ENCODE measurements around the gene RNASE8.

The RNASE8 gene

GRCh38 chr14:21025371-21026273 is 32.0 kb upstream of the RNASE8 start:
- peaks cover 0 to 6% (median 0%) of the 10 kb centered on the region in 11 experiments; a peak in 4 of 22 replicates for H3K36me3 ChIP-seq
- peak overlapping the region in 7 of 11 experiments; percentile 9 to 50 (median 40); a peak in 6 of 22 replicates for H3K27ac ChIP-seq
- no peaks in the 10 kb centered on the region for H4K20me1 ChIP-seq
- H3K27me3 ChIP-seq, result peaks cover 0 to 19% (median 8%) of the 10 kb centered on the region in 11 experiments; a peak in 10 of 22 replicates
- H3K9me3 ChIP-seq (replicated peaks in 1 of 11), result no peaks in the 10 kb centered on the region
- H3K9ac ChIP-seq, result peak overlapping the region; percentile 58 to 77 (median 67); a peak in 20 of 22 replicates
- peak overlapping the region; percentile 51 to 76 (median 68) for H3K4me3 ChIP-seq
- TF ChIP-seq Cebpa-rat (IDR thresholded peaks at IDR 0.05), result no peak
- peaks cover 19 to 40% (median 30%) of the 10 kb centered on the region in 10 experiments for H3K4me1 ChIP-seq
- peak overlapping the region; percentile 76 to 99 (median 98) for H3K4me2 ChIP-seq

DNA sequence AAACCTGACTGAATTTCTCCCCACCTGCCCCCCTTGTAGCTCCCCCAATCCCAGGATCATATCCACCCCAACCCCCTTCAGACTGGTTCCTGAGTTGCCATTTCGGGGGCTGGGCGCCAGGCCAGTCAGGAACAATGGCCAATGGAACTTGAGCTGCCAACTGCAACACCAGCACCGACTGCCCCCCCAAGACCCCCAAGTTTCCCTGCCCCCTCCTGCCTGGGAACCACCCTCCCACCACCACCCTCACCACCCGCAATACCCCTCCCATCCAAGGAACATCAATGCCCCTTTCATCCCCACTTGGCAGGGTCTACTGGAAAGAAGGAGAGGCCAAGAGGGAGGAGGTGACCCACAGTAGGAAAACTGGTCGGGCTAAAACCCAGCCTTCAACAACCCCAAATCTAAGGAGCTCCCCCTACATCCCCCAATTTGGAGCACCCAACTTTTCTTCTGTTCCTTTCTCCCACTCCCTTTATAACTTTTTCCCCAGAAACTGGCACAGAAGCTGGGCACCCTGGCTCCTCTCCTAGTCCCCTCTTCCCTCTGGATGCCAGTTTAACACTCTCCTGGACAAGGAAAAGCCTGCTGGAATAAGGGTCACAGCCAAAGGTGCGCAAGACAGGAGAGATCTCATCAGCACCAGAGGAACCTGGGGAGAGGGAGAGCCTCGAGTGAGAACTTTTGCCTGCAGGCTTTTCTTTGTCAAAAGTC is 31.2 kb upstream of the RNASE8 start:
- H3K4me2 ChIP-seq, result peak overlapping the region in 8 of 11 experiments; percentile 76 to 99 (median 98); a peak in 11 of 22 replicates
- H3K4me3 ChIP-seq, result peak overlapping the region in 1 of 10 experiments; percentile 69; a peak in 1 of 20 replicates
- no peaks in the 10 kb centered on the region for H3K9me3 ChIP-seq (replicated peaks in 1 of 11)
- no peaks in the 10 kb centered on the region for H4K20me1 ChIP-seq
- H3K9ac ChIP-seq, result no peak overlapping the region
- H3K36me3 ChIP-seq, result peaks cover 0 to 2% (median 0%) of the 10 kb centered on the region in 11 experiments; a peak in 2 of 22 replicates
- TF ChIP-seq Cebpa-rat (IDR thresholded peaks at IDR 0.05), result no peak
- H3K4me1 ChIP-seq, result peaks cover 19 to 37% (median 30%) of the 10 kb centered on the region in 10 experiments
- peaks cover 0 to 19% (median 8%) of the 10 kb centered on the region in 11 experiments; a peak in 10 of 22 replicates for H3K27me3 ChIP-seq
- no peak overlapping the region for H3K27ac ChIP-seq

GRCh38 chr14:21026988-21027315 is 30.7 kb upstream of the RNASE8 start:
- peaks cover 19 to 35% (median 29%) of the 10 kb centered on the region in 10 experiments for H3K4me1 ChIP-seq
- H3K27ac ChIP-seq, result no peak overlapping the region
- no peaks in the 10 kb centered on the region for H3K9me3 ChIP-seq (replicated peaks in 1 of 11)
- TF ChIP-seq Cebpa-rat (IDR thresholded peaks at IDR 0.05), result no peak
- no peak overlapping the region for H3K4me3 ChIP-seq
- H3K9ac ChIP-seq, result no peak overlapping the region
- no peaks in the 10 kb centered on the region for H4K20me1 ChIP-seq
- peaks cover 0 to 19% (median 8%) of the 10 kb centered on the region in 11 experiments; a peak in 10 of 22 replicates for H3K27me3 ChIP-seq
- no peak overlapping the region; a peak in 1 of 22 replicates for H3K4me2 ChIP-seq
- no peaks in the 10 kb centered on the region for H3K36me3 ChIP-seq

DNA sequence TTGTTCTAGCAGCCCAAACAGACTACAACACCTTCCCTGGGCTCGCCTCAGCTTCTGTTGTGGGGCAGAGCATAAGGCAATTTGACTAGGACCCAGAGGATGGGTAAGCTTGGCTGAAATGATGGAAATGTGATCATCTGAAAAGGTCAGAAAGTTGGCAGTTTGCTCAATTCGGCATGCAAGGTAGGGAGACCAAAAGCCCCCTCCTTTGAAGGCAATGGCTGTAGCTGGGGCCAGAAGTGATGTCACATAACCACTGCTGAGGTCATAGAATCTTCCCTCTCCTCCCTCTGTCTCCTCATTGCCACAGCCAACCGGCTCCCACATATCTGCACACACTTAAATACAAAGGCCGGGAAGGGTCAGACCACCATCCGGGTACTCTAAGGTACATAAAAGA is 27.7 kb upstream of the RNASE8 start, which contains the start of gene TPPP2:
Gene TPPP2, plus strand, starts transcription at position 301 of the 400 bp plus-strand sequence. CDS start 365 bp downstream, outside the sequence.
- H3K27ac ChIP-seq, result no peak within 1 kb of the TSS
- H3K27me3 ChIP-seq, result peaks cover 0 to 9% (median 0%) of the 10 kb centered on the region in 11 experiments; a peak in 5 of 22 replicates
- TF ChIP-seq Cebpa-rat (IDR thresholded peaks at IDR 0.05), result no peak
- H4K20me1 ChIP-seq, result no peaks in the 10 kb centered on the region
- H3K4me1 ChIP-seq, result peaks cover 0 to 12% (median 5%) of the 10 kb centered on the region in 10 experiments; a peak in 9 of 20 replicates
- H3K4me3 ChIP-seq, result no peak within 1 kb of the TSS
- H3K4me2 ChIP-seq, result no peak within 1 kb of the TSS
- H3K36me3 ChIP-seq, result no peaks in the 10 kb centered on the region
- H3K9ac ChIP-seq, result no peak within 1 kb of the TSS
- H3K9me3 ChIP-seq (replicated peaks in 1 of 11), result no peaks in the 10 kb centered on the region

DNA sequence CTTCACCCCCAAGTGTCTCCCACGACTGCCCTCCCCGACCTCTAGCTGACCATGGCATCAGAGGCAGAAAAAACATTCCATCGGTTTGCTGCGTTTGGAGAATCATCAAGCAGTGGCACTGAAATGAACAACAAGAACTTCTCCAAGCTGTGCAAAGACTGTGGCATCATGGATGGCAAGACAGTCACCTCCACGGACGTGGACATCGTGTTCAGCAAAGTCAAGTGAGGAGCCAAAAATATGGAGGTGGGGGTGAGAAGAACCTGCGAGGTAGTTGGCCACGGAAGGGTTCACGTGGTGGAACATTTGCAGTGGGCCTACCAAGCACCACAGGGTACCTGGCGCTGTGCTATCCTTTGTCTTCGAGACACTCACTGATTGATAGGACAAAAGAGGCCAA is 27.1 kb upstream of the RNASE8 start:
- no peak overlapping the region for H3K27ac ChIP-seq
- H3K9ac ChIP-seq, result no peak overlapping the region
- H4K20me1 ChIP-seq, result no peaks in the 10 kb centered on the region
- TF ChIP-seq Cebpa-rat (IDR thresholded peaks at IDR 0.05), result no peak
- H3K36me3 ChIP-seq, result no peaks in the 10 kb centered on the region
- H3K4me2 ChIP-seq, result no peak overlapping the region
- H3K4me3 ChIP-seq, result no peak overlapping the region
- H3K9me3 ChIP-seq (replicated peaks in 1 of 11), result no peaks in the 10 kb centered on the region
- H3K4me1 ChIP-seq, result peaks cover 0 to 10% (median 4%) of the 10 kb centered on the region in 10 experiments; a peak in 7 of 20 replicates
- H3K27me3 ChIP-seq, result peaks cover 0 to 5% (median 0%) of the 10 kb centered on the region in 11 experiments; a peak in 2 of 22 replicates

DNA sequence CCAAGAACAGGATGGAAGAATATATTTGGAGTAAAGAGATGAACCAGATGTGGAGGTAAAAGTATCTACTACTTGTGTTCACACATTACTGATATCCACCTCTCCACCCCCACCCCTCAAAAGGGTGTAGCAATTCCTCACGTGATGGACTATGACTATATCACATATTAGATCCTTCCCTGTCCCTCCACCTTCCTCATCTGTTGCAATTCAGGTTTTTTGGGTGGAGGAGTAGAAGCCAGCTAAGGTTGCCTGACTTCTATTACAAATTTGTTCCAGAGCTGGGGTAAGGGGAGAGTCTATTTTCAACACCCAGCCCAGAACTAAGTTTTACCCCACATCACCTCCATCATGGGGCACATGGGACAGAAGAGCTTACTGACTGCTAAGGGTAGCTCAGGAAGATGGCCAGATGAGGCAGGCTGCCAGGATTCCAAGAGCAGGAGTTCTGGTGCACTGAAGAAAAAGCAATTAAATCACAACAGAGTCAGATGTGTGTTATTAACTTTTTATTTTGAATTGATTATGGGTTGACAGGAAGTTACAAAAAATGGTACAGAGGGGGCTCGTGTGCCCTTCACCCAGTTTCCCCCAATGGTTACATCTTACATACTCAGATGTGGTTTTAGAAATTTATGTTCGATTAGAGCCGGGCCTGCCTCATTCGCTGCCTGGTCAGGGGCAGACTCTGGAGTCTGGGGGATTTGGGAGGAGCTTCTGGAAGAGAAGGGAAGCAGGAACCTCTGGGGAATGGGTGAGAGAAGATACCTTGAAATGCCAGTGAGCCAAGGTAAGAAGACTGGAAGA is 25.1 kb upstream of the RNASE8 start:
- H4K20me1 ChIP-seq, result no peaks in the 10 kb centered on the region
- H3K27me3 ChIP-seq, result no peaks in the 10 kb centered on the region
- no peak overlapping the region for H3K4me2 ChIP-seq
- H3K4me1 ChIP-seq, result peaks cover 0 to 14% (median 3%) of the 10 kb centered on the region in 10 experiments; a peak in 6 of 20 replicates
- no peak overlapping the region for H3K9ac ChIP-seq
- H3K9me3 ChIP-seq (replicated peaks in 1 of 11), result no peaks in the 10 kb centered on the region
- H3K36me3 ChIP-seq, result no peaks in the 10 kb centered on the region
- no peak for TF ChIP-seq Cebpa-rat (IDR thresholded peaks at IDR 0.05)
- no peak overlapping the region for H3K27ac ChIP-seq
- H3K4me3 ChIP-seq, result no peak overlapping the region

- no peaks in the 10 kb centered on the region for H3K36me3 ChIP-seq
- no peak for TF ChIP-seq Cebpa-rat (IDR thresholded peaks at IDR 0.05)
- no peaks in the 10 kb centered on the region for H3K27me3 ChIP-seq
- no peak overlapping the region for H3K4me3 ChIP-seq
- no peak overlapping the region for H3K27ac ChIP-seq
- no peak overlapping the region for H3K9ac ChIP-seq
- H3K9me3 ChIP-seq (replicated peaks in 1 of 11), result no peaks in the 10 kb centered on the region
- H3K4me1 ChIP-seq, result peaks cover 0 to 14% (median 3%) of the 10 kb centered on the region in 10 experiments; a peak in 6 of 20 replicates
- H3K4me2 ChIP-seq, result peak overlapping the region in 2 of 11 experiments; percentile 7 to 11; a peak in 1 of 22 replicates
- no peaks in the 10 kb centered on the region for H4K20me1 ChIP-seq
Observed at GRCh38 chr14:21033133-21033698, 24.4 kb upstream of the RNASE8 start.

GRCh38 chr14:21034707-21035106 is 22.9 kb upstream of the RNASE8 start, which contains the start of gene RNASE13:
Gene RNASE13 (minus strand): TSS chr14:21034807. CDS start chr14:21034288, 519 bp downstream.
- Histone ChIP-seq H3K9me3 (replicated peaks in 1 of 11) (no peaks in the 10 kb centered on the region), H3K4me1 (peaks cover 0 to 18% (median 3%) of the 10 kb centered on the region in 10 experiments; a peak in 7 of 20 replicates), H4K20me1 (no peaks in the 10 kb centered on the region), H3K9ac (no peak within 1 kb of the TSS), H3K4me2 (0 out of 22 replicates have a peak within 1 kb of the TSS, but pooled peaks of 2 of the 11 experiments have one; percentile 6 to 11), H3K36me3 (no peaks in the 10 kb centered on the region), H3K4me3 (no peak within 1 kb of the TSS), H3K27me3 (no peaks in the 10 kb centered on the region), H3K27ac (no peak within 1 kb of the TSS)
- TF ChIP-seq Cebpa-rat (IDR thresholded peaks at IDR 0.05), result no peak
